ENCODE results near the gene TLL1. TPM values are rescaled to one million over a fixed set of nuclear protein-coding genes. Genes with fewer than 3 reads are reported as not detected.

TLL1 gene
- total and polyA plus RNA-seq, 2 of the 13 experiments (the other 11 are each of a cell fraction or from before 2014, with no cell fraction given) = not detected

DNA sequence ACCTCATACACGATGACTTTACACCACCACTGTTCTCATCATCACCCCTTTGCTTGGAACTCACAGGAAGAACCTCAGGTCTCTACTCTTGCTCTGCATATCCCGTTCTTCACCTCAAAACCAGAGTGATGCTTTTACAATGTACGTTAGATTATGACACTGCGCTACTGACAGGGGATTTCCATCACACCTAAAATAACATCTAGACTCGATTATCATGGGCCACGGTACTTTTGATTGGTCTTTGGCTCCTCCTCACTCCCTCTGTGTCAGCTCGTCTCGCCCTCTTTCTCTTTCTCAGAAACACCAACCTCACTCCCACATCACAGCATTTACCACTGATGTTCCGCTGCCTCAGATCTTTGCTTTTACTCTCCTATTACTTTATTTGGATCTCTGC is 172.4 kb downstream of the TLL1 start:
- H3K36me3 ChIP-seq (replicated peaks in 1 of 2; ENCODE audit: control insufficient read depth in 1 of 2, insufficient read depth in 2 of 2, low read length in 2 of 2) = no peaks in the 10 kb centered on the region
- ChIA-PET CTCF (ENCODE audit: low intra/inter-chr PET ratio, low total read pairs) (no interaction called here), POLR2A (no interaction called here)
- TF ChIP-seq STAG1 (CRISPR knock-in tag; IDR thresholded peaks at IDR 0.05) = no peak
- no peak for TF ChIP-seq ATF1 (CRISPR knock-in tag; IDR thresholded peaks at IDR 0.05)
- no peak for TF ChIP-seq NR2F2 (IDR thresholded peaks at IDR 0.05; ENCODE audit: borderline replicate concordance, low read depth)
- no peak for TF ChIP-seq ZNF496 (CRISPR knock-in tag; IDR thresholded peaks at IDR 0.05; ENCODE audit: insufficient replicate concordance)
- TF ChIP-seq ZNF24 (IDR thresholded peaks at IDR 0.05) = no peak
- no peak for TF ChIP-seq MXD4 (CRISPR knock-in tag; IDR thresholded peaks at IDR 0.05)
- no peak for TF ChIP-seq REL (CRISPR knock-in tag; conservative IDR thresholded peaks at IDR 0.05)
- no peak for TF ChIP-seq PCBP2 (optimal IDR thresholded peaks at IDR 0.05; ENCODE audit: low read depth, low read length, poor library complexity, severe bottlenecking)
- TF ChIP-seq ZNF180 (CRISPR knock-in tag; IDR thresholded peaks at IDR 0.05; ENCODE audit: borderline replicate concordance, low read depth) = no peak
- TF ChIP-seq ZC3H13 (CRISPR knock-in tag; IDR thresholded peaks at IDR 0.05) = no peak
- TF ChIP-seq, protein P1, sequence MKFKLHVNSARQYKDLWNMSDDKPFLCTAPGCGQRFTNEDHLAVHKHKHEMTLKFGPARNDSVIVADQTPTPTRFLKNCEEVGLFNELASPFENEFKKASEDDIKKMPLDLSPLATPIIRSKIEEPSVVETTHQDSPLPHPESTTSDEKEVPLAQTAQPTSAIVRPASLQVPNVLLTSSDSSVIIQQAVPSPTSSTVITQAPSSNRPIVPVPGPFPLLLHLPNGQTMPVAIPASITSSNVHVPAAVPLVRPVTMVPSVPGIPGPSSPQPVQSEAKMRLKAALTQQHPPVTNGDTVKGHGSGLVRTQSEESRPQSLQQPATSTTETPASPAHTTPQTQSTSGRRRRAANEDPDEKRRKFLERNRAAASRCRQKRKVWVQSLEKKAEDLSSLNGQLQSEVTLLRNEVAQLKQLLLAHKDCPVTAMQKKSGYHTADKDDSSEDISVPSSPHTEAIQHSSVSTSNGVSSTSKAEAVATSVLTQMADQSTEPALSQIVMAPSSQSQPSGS (CRISPR knock-in tag; IDR thresholded peaks at IDR 0.05) = no peak
- TF ChIP-seq DR1 (CRISPR knock-in tag; IDR thresholded peaks at IDR 0.05) = no peak
- TF ChIP-seq KAT8 (CRISPR knock-in tag; IDR thresholded peaks at IDR 0.05) = no peak
- TF ChIP-seq, protein P2, sequence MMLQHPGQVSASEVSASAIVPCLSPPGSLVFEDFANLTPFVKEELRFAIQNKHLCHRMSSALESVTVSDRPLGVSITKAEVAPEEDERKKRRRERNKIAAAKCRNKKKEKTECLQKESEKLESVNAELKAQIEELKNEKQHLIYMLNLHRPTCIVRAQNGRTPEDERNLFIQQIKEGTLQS (CRISPR knock-in tag; IDR thresholded peaks at IDR 0.05) = no peak
- TF ChIP-seq, protein P3, sequence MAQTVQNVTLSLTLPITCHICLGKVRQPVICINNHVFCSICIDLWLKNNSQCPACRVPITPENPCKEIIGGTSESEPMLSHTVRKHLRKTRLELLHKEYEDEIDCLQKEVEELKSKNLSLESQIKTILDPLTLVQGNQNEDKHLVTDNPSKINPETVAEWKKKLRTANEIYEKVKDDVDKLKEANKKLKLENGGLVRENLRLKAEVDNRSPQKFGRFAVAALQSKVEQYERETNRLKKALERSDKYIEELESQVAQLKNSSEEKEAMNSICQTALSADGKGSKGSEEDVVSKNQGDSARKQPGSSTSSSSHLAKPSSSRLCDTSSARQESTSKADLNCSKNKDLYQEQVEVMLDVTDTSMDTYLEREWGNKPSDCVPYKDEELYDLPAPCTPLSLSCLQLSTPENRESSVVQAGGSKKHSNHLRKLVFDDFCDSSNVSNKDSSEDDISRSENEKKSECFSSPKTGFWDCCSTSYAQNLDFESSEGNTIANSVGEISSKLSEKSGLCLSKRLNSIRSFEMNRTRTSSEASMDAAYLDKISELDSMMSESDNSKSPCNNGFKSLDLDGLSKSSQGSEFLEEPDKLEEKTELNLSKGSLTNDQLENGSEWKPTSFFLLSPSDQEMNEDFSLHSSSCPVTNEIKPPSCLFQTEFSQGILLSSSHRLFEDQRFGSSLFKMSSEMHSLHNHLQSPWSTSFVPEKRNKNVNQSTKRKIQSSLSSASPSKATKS (CRISPR knock-in tag; IDR thresholded peaks at IDR 0.05) = no peak
- TF ChIP-seq, protein P4, sequence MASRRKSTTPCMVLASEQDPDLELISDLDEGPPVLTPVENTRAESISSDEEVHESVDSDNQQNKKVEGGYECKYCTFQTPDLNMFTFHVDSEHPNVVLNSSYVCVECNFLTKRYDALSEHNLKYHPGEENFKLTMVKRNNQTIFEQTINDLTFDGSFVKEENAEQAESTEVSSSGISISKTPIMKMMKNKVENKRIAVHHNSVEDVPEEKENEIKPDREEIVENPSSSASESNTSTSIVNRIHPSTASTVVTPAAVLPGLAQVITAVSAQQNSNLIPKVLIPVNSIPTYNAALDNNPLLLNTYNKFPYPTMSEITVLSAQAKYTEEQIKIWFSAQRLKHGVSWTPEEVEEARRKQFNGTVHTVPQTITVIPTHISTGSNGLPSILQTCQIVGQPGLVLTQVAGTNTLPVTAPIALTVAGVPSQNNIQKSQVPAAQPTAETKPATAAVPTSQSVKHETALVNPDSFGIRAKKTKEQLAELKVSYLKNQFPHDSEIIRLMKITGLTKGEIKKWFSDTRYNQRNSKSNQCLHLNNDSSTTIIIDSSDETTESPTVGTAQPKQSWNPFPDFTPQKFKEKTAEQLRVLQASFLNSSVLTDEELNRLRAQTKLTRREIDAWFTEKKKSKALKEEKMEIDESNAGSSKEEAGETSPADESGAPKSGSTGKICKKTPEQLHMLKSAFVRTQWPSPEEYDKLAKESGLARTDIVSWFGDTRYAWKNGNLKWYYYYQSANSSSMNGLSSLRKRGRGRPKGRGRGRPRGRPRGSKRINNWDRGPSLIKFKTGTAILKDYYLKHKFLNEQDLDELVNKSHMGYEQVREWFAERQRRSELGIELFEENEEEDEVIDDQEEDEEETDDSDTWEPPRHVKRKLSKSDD (CRISPR knock-in tag; IDR thresholded peaks at IDR 0.05; ENCODE audit: low read depth) = no peak
- TF ChIP-seq SMAD1 (CRISPR knock-in tag; IDR thresholded peaks at IDR 0.05; ENCODE audit: borderline replicate concordance, low read depth) = no peak
- no peak for TF ChIP-seq ZFY (CRISPR knock-in tag; IDR thresholded peaks at IDR 0.05)
- intact Hi-C loops (cut with micrococcal nuclease; ENCODE audit: unreplicated experiment) (no loop called here), in situ Hi-C loops (cut with HindIII; ENCODE audit: extremely low pct_ligation_motif_present, low pct_unique_long_range_greater_than_20kb) (no loop called here)
- ATAC-seq = no peak
- FAIRE-seq = no peak
- H3K79me2 ChIP-seq (ENCODE audit: insufficient read depth, low read length) = no peaks in the 10 kb centered on the region
- no peaks in the 10 kb centered on the region for H4K20me1 ChIP-seq (ENCODE audit: insufficient read depth, low read length)
- H3K4me3 ChIP-seq (replicated peaks in 1 of 3; ENCODE audit: insufficient read depth in 1 of 3, low read depth in 2 of 3, low read length in 3 of 3) = no peak overlapping the region
- no peaks in the 10 kb centered on the region for H3K4me1 ChIP-seq (ENCODE audit: insufficient read depth, low read length)
- no peak overlapping the region for H3K9ac ChIP-seq (ENCODE audit: insufficient read depth, low read depth, low read length)
- H3K27me3 ChIP-seq (ENCODE audit: control insufficient read depth in 1 of 2, insufficient read depth in 2 of 2, low read length in 2 of 2) = no peaks in the 10 kb centered on the region
- H3K4me2 ChIP-seq (ENCODE audit: low read depth, low read length) = no peak overlapping the region
- H3K27ac ChIP-seq (ENCODE audit: extremely low read length, insufficient read depth, low read length) = no peak overlapping the region
- BruUV-seq (replicated peaks) = no TSS peak
- H2AFZ ChIP-seq (ENCODE audit: low read length) = no peak overlapping the region
- WGBS (ENCODE audit: low lambda C conversion rate) = 32% methylated on average over 9 of the region's 9 CpGs
- H3K9me3 ChIP-seq (ENCODE audit: low read length) = no peaks in the 10 kb centered on the region
- DNase-seq (ENCODE audit: low spot score) = no peak

All from HepG2 (cell line).